ENCODE results near the gene PPIH.

The PPIH gene

GRCh38 chr1:42689912-42690311 is 31.7 kb downstream of the PPIH start:
- no peak for DNase-seq (ENCODE audit: low read depth, low spot score)
- H3K4me3 ChIP-seq (ENCODE audit: low read depth, low read length): no peak overlapping the region
- TF ChIP-seq, protein P1, sequence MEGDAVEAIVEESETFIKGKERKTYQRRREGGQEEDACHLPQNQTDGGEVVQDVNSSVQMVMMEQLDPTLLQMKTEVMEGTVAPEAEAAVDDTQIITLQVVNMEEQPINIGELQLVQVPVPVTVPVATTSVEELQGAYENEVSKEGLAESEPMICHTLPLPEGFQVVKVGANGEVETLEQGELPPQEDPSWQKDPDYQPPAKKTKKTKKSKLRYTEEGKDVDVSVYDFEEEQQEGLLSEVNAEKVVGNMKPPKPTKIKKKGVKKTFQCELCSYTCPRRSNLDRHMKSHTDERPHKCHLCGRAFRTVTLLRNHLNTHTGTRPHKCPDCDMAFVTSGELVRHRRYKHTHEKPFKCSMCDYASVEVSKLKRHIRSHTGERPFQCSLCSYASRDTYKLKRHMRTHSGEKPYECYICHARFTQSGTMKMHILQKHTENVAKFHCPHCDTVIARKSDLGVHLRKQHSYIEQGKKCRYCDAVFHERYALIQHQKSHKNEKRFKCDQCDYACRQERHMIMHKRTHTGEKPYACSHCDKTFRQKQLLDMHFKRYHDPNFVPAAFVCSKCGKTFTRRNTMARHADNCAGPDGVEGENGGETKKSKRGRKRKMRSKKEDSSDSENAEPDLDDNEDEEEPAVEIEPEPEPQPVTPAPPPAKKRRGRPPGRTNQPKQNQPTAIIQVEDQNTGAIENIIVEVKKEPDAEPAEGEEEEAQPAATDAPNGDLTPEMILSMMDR (IDR thresholded peaks at IDR 0.05; ENCODE audit: low read depth, low read length): no peak
- in situ Hi-C loops (cut with HindIII; ENCODE audit: low sequenced_read_pairs): no loop called here

- no peak overlapping the region for H3K4me3 ChIP-seq (ENCODE audit: low read depth, low read length)
- in situ Hi-C loops (cut with HindIII; ENCODE audit: low sequenced_read_pairs): no loop called here
- TF ChIP-seq, protein P1 (IDR thresholded peaks at IDR 0.05; ENCODE audit: low read depth, low read length): peak; percentile 17
- DNase-seq (ENCODE audit: low read depth, low spot score): no peak
These were observed 32.4 kb downstream of the PPIH start for GRCh38 chr1:42690477-42691156.

DNA sequence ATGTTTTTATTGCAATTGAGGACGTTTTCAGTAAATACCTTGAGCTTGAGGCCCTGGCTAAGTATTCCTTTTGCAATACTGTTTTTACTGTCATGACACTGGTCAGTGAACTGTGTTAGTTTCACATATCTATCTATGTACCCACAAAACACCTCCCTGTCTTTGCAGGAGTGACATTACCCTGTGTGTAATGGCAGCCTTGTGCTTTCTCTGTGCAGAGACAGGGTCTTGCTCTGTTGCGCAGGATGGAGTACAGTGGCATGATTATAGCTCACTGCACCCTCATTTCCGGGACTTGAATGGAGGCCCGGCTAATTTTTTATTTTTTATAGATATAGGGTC is 32.9 kb downstream of the PPIH start:
- no peak overlapping the region for H3K4me3 ChIP-seq (ENCODE audit: low read depth, low read length)
- TF ChIP-seq, protein P1 (IDR thresholded peaks at IDR 0.05; ENCODE audit: low read depth, low read length): no peak
- in situ Hi-C loops (cut with HindIII; ENCODE audit: low sequenced_read_pairs): no loop called here
- DNase-seq (ENCODE audit: low read depth, low spot score): no peak

DNA sequence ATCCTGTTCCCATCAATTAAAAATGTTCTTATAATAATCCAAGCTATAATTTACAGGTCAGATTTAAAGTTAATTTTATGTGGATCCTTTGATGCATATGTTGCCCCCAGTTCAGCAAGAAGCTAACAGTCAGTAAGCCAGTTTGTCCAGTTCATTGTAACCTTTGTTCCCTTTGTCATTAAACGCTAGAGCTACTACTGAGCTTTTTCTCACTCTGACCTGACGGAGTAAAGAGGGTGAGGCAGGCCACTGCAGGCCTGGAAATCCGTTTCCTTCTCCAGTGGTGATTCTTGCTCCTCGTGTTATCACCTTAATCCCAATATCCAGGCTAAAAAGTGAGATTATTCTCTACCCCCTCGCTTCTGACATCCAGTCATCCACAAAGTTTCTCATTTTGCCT is 34.2 kb downstream of the PPIH start:
- in situ Hi-C loops (cut with HindIII; ENCODE audit: low sequenced_read_pairs): no loop called here
- no peak for DNase-seq (ENCODE audit: low read depth, low spot score)
- H3K4me3 ChIP-seq (ENCODE audit: low read depth, low read length): no peak overlapping the region
- TF ChIP-seq, protein P1 (IDR thresholded peaks at IDR 0.05; ENCODE audit: low read depth, low read length): no peak

- H3K4me3 ChIP-seq (ENCODE audit: low read depth, low read length): no peak overlapping the region
- TF ChIP-seq, protein P1 (IDR thresholded peaks at IDR 0.05; ENCODE audit: low read depth, low read length): no peak
- DNase-seq (ENCODE audit: low read depth, low spot score): no peak
- in situ Hi-C loops (cut with HindIII; ENCODE audit: low sequenced_read_pairs): no loop called here
These were observed 34.7 kb downstream of the PPIH start for GRCh38 chr1:42692911-42693310.

DNA sequence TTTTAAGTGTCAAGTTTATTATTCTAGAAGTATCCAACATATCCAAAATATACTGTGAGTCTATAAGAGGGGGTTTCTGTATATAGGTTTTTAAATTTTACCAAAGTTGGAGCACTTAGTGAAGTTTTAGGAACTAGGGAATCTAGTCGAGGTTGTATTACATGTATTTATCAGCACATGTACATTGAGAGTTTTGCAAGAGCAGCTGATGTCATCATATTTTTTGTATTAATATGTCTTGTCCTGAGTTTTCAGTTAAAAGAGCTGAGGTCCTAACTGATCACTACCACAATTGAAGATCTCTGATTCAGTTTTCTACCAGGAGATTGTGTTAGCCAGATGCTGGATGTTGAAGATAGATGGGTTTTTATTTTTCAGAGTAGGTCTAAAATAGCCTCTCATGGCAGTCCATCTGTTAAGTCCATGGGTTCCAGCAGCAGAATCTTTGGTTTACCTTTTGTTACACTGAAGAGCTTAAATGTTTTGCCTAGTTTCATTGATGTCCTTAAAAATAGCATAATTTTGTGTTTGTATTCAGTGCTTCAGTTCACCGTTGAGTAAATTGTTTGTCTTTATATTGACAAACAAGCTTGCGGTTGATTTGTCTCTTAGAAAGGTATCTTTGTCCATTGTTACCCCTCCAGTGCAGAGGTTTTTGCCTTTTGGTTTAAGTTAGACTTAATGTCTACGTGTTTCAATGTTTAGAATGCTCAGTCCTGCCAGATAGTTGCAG is 40.0 kb downstream of the PPIH start:
- TF ChIP-seq, protein P1 (IDR thresholded peaks at IDR 0.05; ENCODE audit: low read depth, low read length): no peak
- in situ Hi-C loops (cut with HindIII; ENCODE audit: low sequenced_read_pairs): no loop called here
- H3K4me3 ChIP-seq (ENCODE audit: low read depth, low read length): no peak overlapping the region
- DNase-seq (ENCODE audit: low read depth, low spot score): no peak
